ENCODE results near the gene C1QL1.

- TF ChIP-seq SP1 (IDR thresholded peaks at IDR 0.05), result no peak
- TF ChIP-seq ARNT (IDR thresholded peaks at IDR 0.05), result no peak
- TF ChIP-seq PKNOX1 (IDR thresholded peaks at IDR 0.05), result no peak
- TF ChIP-seq LEF1 (IDR thresholded peaks at IDR 0.05; ENCODE audit: borderline replicate concordance), result no peak
- TF ChIP-seq HDGF (IDR thresholded peaks at IDR 0.05; ENCODE audit: borderline replicate concordance), result no peak
- TF ChIP-seq SUZ12 (IDR thresholded peaks at IDR 0.05), result no peak
- no peak for TF ChIP-seq BHLHE40 (IDR thresholded peaks at IDR 0.05; ENCODE audit: borderline replicate concordance)
- no peak for TF ChIP-seq TARDBP (IDR thresholded peaks at IDR 0.05)
- no peak for TF ChIP-seq FOXK2 (IDR thresholded peaks at IDR 0.05)
- no peak for TF ChIP-seq ELF4 (IDR thresholded peaks at IDR 0.05)
- no peak for TF ChIP-seq NFRKB (IDR thresholded peaks at IDR 0.05)
- no peak for TF ChIP-seq CTBP1 (IDR thresholded peaks at IDR 0.05; ENCODE audit: borderline replicate concordance)
Observed at GRCh38 chr17:44967907-44968224, 237 bp downstream of the C1QL1 start.

All from HEK293T (cell line).